ENCODE results near the gene HTR1D.

The HTR1D gene

GRCh38 chr1:23150125-23150524, 67.2 kb downstream of the HTR1D start:
- no peak for DNase-seq (ENCODE audit: low read depth)

GRCh38 chr1:23149114-23149513, 68.2 kb downstream of the HTR1D start:
- DNase-seq (ENCODE audit: low read depth), result no peak

DNA sequence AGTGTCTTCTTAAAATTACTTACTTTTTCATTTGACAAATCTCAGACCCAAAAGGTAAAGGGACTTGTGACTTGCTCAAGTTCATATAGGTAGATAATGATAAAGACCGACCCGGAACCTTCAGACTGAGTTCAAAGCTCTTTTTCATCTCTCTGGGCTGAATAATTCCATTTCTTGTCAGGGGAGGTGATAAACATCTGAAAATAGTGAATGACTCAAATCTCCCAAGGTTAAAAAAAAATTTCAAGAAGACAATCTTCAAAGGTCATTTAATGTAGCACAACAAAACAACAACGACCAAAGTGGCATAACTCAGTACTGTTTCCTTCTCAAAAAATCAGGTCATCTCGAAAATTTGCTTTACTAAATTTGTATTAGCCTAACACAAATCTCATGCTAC, 69.2 kb downstream of the HTR1D start:
- no peak for DNase-seq (ENCODE audit: low read depth)

Data from stromal cell of bone marrow (primary cell).